ENCODE results near the gene CHCHD6.

GRCh38 chr3:126699011-126699410 lies 5.0 kb upstream of the CHCHD6 start:
- TF ChIP-seq, protein P1, sequence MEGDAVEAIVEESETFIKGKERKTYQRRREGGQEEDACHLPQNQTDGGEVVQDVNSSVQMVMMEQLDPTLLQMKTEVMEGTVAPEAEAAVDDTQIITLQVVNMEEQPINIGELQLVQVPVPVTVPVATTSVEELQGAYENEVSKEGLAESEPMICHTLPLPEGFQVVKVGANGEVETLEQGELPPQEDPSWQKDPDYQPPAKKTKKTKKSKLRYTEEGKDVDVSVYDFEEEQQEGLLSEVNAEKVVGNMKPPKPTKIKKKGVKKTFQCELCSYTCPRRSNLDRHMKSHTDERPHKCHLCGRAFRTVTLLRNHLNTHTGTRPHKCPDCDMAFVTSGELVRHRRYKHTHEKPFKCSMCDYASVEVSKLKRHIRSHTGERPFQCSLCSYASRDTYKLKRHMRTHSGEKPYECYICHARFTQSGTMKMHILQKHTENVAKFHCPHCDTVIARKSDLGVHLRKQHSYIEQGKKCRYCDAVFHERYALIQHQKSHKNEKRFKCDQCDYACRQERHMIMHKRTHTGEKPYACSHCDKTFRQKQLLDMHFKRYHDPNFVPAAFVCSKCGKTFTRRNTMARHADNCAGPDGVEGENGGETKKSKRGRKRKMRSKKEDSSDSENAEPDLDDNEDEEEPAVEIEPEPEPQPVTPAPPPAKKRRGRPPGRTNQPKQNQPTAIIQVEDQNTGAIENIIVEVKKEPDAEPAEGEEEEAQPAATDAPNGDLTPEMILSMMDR (conservative IDR thresholded peaks at IDR 0.05; ENCODE audit: low read depth, low read length): no peak
- TF ChIP-seq RCOR1 (IDR thresholded peaks at IDR 0.05; ENCODE audit: insufficient replicate concordance, low read length) (no peak), CEBPB (IDR thresholded peaks at IDR 0.05; ENCODE audit: low read depth, low read length) (no peak), RAD21 (IDR thresholded peaks at IDR 0.05; ENCODE audit: low read length) (no peak), POLR2A (IDR thresholded peaks at IDR 0.05; ENCODE audit: low read depth, low read length) (no peak), NFE2L2 (IDR thresholded peaks at IDR 0.05; ENCODE audit: low read depth, low read length) (no peak), BHLHE40 (IDR thresholded peaks at IDR 0.05; ENCODE audit: low read depth, low read length) (no peak)

All from IMR-90 (cell line).